Measurements from ENCODE around the gene DUOX2.
"Not testable (repeated sequence)": the region's sequence is repeated elsewhere in the genome, so short reads cannot be mapped to it uniquely, and the experiment has no call there.

DUOX2 gene

GRCh38 chr15:45073602-45074001 lies 40.4 kb downstream of the DUOX2 start:
- not testable (repeated sequence) for DNase-seq (ENCODE audit: low spot score)

- DNase-seq (ENCODE audit: low spot score): not testable (repeated sequence)
These were observed 44.0 kb downstream of the DUOX2 start for GRCh38 chr15:45069942-45070360.

- DNase-seq (ENCODE audit: low spot score): no peak
These were observed 49.6 kb downstream of the DUOX2 start for GRCh38 chr15:45064386-45064785.

- not testable (repeated sequence) for DNase-seq (ENCODE audit: low spot score)
These were observed 51.7 kb downstream of the DUOX2 start for GRCh38 chr15:45062301-45062700.

GRCh38 chr15:45058690-45059675 lies 55.0 kb downstream of the DUOX2 start:
- DNase-seq (ENCODE audit: low spot score): not testable (repeated sequence)

- DNase-seq (ENCODE audit: low spot score): not testable (repeated sequence)
These were observed 61.3 kb downstream of the DUOX2 start for GRCh38 chr15:45052676-45053075.

- DNase-seq (ENCODE audit: low spot score): no peak
These were observed 63.4 kb downstream of the DUOX2 start for GRCh38 chr15:45050587-45050986.

GRCh38 chr15:45048794-45049631 lies 65.0 kb downstream of the DUOX2 start:
- DNase-seq (ENCODE audit: low spot score): peak; percentile 74

GRCh38 chr15:45048449-45048793 lies 65.6 kb downstream of the DUOX2 start:
- not testable (repeated sequence) for DNase-seq (ENCODE audit: low spot score)

- DNase-seq (ENCODE audit: low spot score): not testable (repeated sequence)
These were observed 69.7 kb downstream of the DUOX2 start for GRCh38 chr15:45044270-45044669.

GRCh38 chr15:45042859-45043258 lies 71.1 kb downstream of the DUOX2 start:
- DNase-seq (ENCODE audit: low spot score): not testable (repeated sequence)

All from pons (tissue), 1 donor.